Measurements from ENCODE around the gene EIPR1.
"Not testable (repeated sequence)": the region's sequence is repeated elsewhere in the genome, so short reads cannot be mapped to it uniquely, and the experiment has no call there.

Gene EIPR1

DNA sequence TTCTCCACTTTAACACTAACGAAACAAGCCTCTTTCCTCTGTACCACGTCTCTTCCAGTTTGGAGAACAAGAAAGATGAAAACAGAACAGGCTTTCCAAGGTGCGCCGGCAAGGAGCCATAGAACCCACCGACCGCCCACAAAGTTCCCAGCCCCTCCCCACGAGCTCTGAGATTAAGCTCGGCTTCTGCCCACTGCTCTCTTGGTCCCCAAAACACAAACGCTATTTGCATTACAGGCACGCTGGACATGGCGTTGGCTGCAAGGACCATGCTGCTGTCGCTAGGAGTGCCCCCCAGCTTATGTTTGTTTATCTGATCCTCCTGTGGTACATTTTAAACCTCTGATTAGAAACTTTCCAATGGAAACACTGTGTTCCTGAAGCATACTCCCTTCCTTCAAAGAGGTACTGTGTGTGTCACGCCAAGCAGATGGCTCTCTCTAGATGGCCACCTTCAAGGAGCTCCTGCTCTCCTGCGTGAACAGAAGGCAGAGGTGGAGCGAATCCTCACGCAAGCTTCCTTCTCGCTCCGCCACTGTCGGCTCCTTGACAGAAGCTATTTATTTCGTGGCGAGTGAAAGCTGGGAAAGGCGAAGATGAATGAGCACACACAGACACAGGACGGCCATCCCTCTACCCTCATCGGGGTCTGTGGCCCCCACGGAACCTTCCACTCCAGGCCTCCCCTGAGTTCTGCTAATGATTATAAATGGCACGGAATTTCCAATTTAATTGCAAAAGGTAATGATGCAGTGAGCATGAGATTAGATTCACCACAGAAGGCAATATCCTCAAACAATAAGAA lies 166.2 kb downstream of the EIPR1 start:
- no peak overlapping the region for H3K4me3 Mint-ChIP-seq
- no peak overlapping the region for H3K27ac Mint-ChIP-seq
- H3K36me3 Mint-ChIP-seq = peaks cover 12% of the 10 kb centered on the region
- H3K4me1 Mint-ChIP-seq = peaks cover 23% of the 10 kb centered on the region
- no peaks in the 10 kb centered on the region for H3K9me3 Mint-ChIP-seq
- no peaks in the 10 kb centered on the region for H3K27me3 Mint-ChIP-seq

DNA sequence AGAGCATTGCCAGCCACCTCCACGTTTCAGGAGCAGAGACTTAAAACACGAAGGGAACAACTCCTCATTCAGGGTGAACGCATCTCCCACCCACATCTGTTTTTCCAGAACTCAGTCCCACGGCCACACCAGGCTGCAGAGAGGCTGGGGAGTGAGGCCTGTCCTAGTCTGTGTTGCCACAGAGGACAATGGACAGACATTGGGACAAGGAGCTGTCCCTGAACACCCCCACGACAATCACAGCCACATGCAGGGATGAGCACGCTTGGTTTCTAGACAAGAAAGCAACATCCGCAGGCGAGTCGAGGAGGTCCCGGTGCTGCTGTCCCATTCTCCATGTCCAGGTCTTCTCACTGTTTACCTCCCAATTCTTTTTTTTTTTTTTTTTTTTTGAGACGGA lies 167.4 kb downstream of the EIPR1 start:
- no peak overlapping the region for H3K27ac Mint-ChIP-seq
- peaks cover 14% of the 10 kb centered on the region for H3K36me3 Mint-ChIP-seq
- H3K4me1 Mint-ChIP-seq = peaks cover 15% of the 10 kb centered on the region
- no peak overlapping the region for H3K4me3 Mint-ChIP-seq
- no peaks in the 10 kb centered on the region for H3K9me3 Mint-ChIP-seq
- no peaks in the 10 kb centered on the region for H3K27me3 Mint-ChIP-seq

DNA sequence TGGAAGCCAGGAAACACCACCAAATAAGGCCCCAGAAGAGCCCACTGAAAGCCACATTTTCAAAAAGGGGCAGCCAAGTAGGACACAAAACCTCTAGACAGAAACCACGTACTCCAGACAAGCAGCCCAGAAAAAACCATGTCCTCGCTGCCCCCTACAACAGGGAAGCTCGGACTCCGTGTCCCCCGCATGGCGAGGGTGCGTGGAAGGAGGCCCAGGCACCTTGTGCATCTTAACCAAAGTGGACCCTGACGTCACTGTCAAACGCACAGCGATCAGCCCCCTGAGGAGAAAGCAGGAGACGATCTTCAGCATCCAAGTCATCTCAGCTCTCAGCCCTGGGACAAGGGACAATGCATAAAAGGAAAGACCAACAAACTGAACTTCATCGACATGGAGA lies 168.4 kb downstream of the EIPR1 start:
- no peaks in the 10 kb centered on the region for H3K27me3 Mint-ChIP-seq
- H3K36me3 Mint-ChIP-seq = peaks cover 15% of the 10 kb centered on the region
- H3K9me3 Mint-ChIP-seq = no peaks in the 10 kb centered on the region
- peaks cover 12% of the 10 kb centered on the region for H3K4me1 Mint-ChIP-seq
- no peak overlapping the region for H3K4me3 Mint-ChIP-seq
- H3K27ac Mint-ChIP-seq = peak overlapping the region; percentile 12

DNA sequence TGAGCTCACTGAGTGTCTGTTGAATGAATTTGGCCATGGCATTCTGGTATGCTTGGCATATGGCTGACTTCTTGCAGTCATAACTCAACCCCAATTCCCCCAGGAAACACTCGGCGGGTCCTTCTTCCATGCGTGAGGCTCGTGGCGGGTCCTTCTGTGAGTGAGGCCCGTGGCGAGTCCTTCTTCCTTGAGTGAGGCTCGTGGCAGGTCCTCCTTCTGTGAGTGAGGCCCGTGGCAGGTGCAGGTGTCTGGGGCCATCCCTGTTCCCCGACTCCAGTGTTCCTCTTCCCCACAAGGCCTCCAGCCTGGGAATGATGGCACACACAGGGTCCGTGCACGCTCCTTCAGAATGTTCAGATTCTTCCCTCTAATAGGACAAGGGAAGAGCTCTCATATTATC lies 169.0 kb downstream of the EIPR1 start:
- Mint-ChIP-seq H3K4me3 (no peak overlapping the region), H3K27me3 (no peaks in the 10 kb centered on the region), H3K36me3 (peaks cover 11% of the 10 kb centered on the region), H3K4me1 (peaks cover 12% of the 10 kb centered on the region), H3K9me3 (no peaks in the 10 kb centered on the region), H3K27ac (no peak overlapping the region)

DNA sequence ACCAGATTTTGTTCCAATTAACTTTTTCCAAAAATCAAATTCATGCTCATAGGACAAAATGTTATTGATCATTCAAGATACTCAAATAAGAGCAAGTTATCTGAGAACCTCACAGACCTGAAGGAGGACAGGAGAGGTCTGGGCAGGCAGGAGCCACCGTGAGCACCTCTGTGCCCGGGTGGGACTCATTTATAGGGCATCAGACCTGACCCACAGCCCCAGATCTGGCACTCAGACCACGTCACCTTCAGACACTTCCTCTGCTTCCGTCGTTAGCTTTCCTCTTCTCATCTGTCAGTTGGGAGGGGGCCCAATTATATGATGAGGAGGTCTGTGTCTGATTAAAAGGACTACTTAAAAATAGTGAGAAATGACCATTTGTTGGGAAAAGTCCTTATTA lies 169.4 kb downstream of the EIPR1 start:
- Mint-ChIP-seq H3K4me1 (peaks cover 12% of the 10 kb centered on the region), H3K27ac (no peak overlapping the region)

DNA sequence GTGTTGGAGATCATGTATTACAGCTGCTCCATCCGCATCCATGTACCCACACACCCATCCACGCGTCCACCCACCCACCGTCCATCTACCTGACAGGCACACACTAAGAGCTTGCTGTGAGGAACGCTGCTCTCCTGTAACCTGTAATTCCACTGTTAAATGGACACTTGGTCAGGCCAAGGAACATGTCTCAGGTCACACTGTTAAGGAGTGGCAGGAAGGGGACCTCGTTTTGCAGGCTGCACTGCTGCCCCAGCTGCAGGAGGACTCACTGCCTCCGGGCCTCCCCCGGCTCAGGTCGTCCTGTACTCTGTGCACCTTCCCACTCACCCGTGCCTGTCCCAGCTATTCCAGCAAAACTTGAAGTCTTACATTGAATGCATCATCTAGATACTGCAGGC lies 170.5 kb downstream of the EIPR1 start:
- no peak overlapping the region for H3K4me3 Mint-ChIP-seq
- no peaks in the 10 kb centered on the region for H3K9me3 Mint-ChIP-seq
- no peak overlapping the region for H3K27ac Mint-ChIP-seq
- H3K4me1 Mint-ChIP-seq = peaks cover 12% of the 10 kb centered on the region
- H3K27me3 Mint-ChIP-seq = no peaks in the 10 kb centered on the region
- peaks cover 13% of the 10 kb centered on the region for H3K36me3 Mint-ChIP-seq

More for the DNA sequence above, 169.4 kb downstream of the EIPR1 start:
- Mint-ChIP-seq H3K4me3 (no peak overlapping the region), H3K27me3 (no peaks in the 10 kb centered on the region), H3K36me3 (peaks cover 13% of the 10 kb centered on the region), H3K9me3 (no peaks in the 10 kb centered on the region)

DNA sequence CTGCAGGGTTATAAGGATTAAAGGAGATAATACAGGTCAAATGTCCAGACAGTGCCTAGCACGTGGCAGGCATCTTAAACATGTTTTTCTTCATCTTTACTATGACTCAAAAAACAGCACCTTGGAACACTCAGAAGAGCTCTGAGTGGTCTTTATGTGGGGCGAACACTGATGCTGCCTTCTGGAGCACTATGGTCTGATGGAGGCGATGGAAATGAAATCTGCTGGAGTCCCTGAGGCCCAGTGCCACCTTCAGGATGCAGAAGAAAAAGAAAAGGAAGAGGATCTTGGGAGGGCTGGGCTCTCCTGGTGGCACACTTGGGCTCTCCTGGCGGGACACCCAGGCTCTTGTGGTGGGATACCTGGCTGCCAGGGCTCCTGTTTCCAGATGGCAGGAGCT lies 171.8 kb downstream of the EIPR1 start:
- Mint-ChIP-seq H3K4me1 (peaks cover 16% of the 10 kb centered on the region), H3K36me3 (peaks cover 12% of the 10 kb centered on the region), H3K27ac (no peak overlapping the region)

DNA sequence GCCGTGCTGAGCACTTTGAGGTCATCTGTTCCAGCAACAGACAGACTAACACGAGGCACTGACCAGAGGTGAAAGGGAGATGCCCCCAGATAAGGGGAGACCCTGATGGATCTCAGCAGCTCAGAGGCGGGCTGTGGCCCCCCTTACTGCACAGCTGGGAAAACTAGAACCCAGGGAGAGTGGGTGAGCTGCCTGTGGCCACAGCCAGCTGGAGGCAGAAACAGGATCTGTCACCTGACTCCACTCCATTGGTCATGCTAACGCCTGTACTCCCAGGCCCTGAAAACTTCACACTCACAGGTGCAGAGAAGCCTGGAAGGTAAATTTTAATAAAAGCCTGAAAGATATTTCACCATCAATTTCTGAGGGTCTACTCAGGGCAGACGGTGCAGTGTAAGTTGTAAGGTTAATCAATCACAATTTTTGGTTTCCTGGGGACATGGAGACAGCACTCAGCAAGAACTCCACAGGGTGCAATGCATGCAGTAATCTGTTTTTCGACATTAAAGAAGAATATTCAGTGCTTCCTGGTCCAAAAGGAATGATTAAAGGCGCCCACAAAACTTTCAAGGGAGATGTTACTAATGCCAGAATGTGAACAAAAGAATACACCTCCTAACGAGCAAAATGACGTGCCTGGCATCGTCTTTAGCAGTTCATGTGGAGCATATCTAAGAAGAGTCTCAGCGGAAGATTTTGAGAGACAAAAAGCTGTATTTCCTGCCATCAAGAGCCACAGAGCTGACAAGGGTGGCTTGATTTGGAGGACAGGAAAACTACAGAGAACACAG lies 173.4 kb downstream of the EIPR1 start:
- Mint-ChIP-seq H3K4me1 (peaks cover 9% of the 10 kb centered on the region), H3K27me3 (no peaks in the 10 kb centered on the region), H3K4me3 (no peak overlapping the region), H3K27ac (no peak overlapping the region), H3K36me3 (peaks cover 11% of the 10 kb centered on the region), H3K9me3 (no peaks in the 10 kb centered on the region)

More for the DNA sequence above, 171.8 kb downstream of the EIPR1 start:
- no peak overlapping the region for H3K4me3 Mint-ChIP-seq
- H3K27me3 Mint-ChIP-seq = no peaks in the 10 kb centered on the region
- H3K9me3 Mint-ChIP-seq = no peaks in the 10 kb centered on the region

DNA sequence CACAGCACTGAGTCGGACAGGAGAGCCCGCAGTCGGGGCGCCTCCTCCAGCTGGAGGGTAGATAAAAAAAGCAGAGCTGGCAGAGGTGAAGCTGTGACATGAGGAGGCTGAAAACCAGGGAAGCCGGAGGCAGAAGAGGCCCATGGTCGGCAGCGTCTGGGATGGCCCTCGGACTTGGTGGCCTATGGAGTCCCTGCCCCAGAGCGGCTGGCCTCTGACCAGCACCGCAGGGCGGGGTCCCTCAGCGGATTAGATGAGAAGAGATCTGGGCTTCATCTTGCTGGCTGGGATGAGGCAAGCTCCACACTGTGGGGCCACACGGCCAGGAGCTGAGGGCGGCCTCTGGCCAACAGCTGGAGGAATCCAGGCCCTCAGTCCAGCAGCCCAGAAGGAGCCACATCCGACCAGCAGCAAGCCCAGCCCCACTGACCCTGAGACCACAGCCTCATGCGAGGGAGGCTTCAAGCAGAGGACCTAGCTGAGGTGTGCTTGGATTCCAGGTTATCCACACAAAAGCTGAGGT lies 174.1 kb downstream of the EIPR1 start:
- H3K27ac Mint-ChIP-seq = no peak overlapping the region
- peaks cover 11% of the 10 kb centered on the region for H3K36me3 Mint-ChIP-seq

DNA sequence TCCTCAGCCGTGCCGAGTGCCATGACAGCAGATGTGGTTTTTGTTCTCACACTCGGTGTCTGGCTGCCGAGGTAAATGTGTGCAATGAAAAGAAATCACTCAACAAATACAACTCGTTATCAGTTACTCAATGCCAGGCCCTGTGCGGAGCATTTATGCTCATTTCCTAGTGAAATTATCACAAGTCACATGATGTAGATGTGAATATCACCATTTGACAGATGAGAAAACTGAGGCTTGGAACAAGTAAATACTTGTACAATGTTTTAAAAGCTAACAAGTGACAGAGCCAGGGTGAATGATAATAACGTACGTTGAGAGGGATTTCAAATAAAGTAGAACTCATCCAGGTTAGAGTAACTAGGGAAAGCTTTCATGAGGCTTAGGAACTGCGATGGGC lies 174.7 kb downstream of the EIPR1 start:
- Mint-ChIP-seq H3K4me1 (peaks cover 9% of the 10 kb centered on the region), H3K9me3 (no peaks in the 10 kb centered on the region), H3K27me3 (no peaks in the 10 kb centered on the region), H3K36me3 (peaks cover 11% of the 10 kb centered on the region), H3K4me3 (no peak overlapping the region), H3K27ac (no peak overlapping the region)

More for the DNA sequence above, 174.1 kb downstream of the EIPR1 start:
- peaks cover 9% of the 10 kb centered on the region for H3K4me1 Mint-ChIP-seq
- no peak overlapping the region for H3K4me3 Mint-ChIP-seq
- H3K27me3 Mint-ChIP-seq = no peaks in the 10 kb centered on the region
- no peaks in the 10 kb centered on the region for H3K9me3 Mint-ChIP-seq

DNA sequence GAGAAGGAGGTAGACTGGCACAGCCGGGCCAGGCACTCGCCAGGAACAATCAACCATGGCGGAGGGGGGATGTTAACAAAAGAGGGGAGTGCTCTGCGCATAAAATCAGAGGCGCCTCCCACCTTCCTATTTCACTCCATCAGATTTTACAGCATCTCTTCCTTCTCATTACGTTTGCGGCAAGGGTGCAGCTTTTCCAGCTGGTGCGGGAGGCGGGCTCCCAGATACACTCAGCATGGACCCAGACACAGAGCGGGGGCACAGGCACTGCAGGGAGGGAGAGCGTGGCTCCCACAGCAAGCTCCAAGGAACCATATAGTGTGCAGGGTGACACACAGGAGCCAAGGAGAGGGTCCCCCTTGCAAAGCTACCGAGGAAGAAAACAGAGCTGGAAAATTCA lies 176.3 kb downstream of the EIPR1 start:
- Mint-ChIP-seq H3K36me3 (peaks cover 13% of the 10 kb centered on the region), H3K27ac (peak overlapping the region; percentile 79), H3K4me3 (no peak overlapping the region), H3K27me3 (no peaks in the 10 kb centered on the region), H3K9me3 (no peaks in the 10 kb centered on the region), H3K4me1 (peaks cover 15% of the 10 kb centered on the region)

DNA sequence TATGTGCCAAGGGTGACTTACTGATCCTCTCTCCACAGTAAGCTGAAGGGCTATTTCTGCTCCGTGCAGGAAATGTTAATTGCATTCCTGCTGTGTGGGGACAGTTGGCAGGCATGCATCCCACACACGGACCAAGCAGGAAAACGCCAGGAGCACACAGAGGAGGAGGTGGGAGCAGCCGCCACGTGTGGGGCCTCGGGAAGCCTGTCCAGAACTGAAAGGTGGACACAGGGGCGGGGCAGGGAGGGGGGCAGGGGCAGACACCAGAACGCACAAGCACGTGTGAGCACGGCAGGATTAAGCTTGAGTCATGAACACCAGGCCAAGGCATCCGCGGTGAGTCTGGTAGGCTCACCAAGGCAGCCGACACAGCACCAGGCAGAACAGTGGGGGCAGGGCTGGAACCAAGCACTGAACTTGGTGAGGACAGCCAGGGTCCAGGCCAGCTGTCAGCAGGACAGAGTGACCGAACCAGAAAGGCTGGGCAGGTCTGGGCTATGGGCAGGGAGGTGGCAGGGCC lies 177.1 kb downstream of the EIPR1 start:
- no peaks in the 10 kb centered on the region for H3K9me3 Mint-ChIP-seq
- H3K4me3 Mint-ChIP-seq = no peak overlapping the region
- no peak overlapping the region for H3K27ac Mint-ChIP-seq
- peaks cover 11% of the 10 kb centered on the region for H3K36me3 Mint-ChIP-seq
- H3K27me3 Mint-ChIP-seq = no peaks in the 10 kb centered on the region
- H3K4me1 Mint-ChIP-seq = peaks cover 15% of the 10 kb centered on the region

DNA sequence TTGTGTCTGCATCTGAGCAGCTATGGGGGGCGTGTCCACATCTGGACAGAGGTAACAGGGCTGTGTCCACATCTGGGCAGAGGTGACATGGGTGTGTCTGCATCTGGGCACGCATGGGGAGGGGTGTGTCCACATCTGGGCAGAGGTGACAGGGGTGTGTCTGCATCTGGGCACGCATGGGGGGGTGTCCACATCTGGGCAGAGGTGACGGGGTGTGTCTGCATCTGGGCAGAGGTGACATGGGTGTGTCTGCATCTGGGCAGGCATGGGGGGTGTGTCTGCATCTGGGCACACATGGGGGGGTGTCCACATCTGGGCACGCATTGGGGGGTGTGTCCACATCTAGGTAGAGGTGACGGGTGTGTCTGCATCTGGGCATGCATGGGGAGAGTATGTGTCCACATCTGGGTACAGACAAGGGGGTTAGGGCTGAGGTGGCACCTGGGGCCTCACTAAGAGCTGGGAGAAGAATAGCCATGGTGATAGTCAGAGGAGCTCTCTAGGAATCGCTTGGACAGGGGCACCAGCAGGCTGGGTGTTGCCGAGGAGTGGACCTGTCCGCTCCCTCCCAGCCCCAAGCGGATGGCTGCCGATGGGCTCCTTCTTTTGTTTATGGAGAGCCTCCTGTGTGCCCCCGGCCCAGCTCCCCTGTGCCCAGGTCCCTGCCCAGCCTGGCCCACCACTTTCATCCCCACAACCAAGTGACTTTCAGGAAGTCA lies 177.8 kb downstream of the EIPR1 start:
- H3K9me3 Mint-ChIP-seq = no peaks in the 10 kb centered on the region
- H3K27me3 Mint-ChIP-seq = no peaks in the 10 kb centered on the region
- no peak overlapping the region for H3K27ac Mint-ChIP-seq
- no peak overlapping the region for H3K4me3 Mint-ChIP-seq
- peaks cover 15% of the 10 kb centered on the region for H3K4me1 Mint-ChIP-seq
- peaks cover 11% of the 10 kb centered on the region for H3K36me3 Mint-ChIP-seq

DNA sequence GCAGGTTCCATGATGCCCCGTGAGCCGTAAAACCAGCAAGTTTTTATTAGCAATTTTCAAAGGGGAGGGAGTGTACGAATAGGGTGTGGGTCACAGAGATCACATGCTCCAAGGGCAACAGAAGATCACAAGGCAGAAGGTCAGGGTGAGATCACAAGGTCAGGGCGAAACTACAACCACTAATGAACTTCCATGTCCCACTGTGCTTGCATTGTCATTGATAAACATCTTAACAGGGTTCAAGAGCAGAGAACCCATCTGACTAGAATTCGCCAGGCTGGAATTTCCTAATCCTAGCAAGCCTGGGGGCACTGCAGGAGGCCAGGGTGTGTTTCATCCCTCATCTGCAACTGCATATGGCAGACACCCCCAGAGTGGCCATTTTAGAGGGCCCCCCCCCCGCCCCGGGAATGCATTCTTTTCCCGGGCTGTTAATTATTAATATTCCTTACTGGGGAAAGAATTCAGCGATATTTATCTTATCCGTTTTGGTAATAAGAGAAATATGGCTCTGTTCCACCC lies 178.9 kb downstream of the EIPR1 start:
- H3K4me1 Mint-ChIP-seq, H3K27ac Mint-ChIP-seq, H3K9me3 Mint-ChIP-seq, H3K27me3 Mint-ChIP-seq, H3K4me3 Mint-ChIP-seq: not testable (repeated sequence)
- peaks cover 11% of the 10 kb centered on the region for H3K36me3 Mint-ChIP-seq

DNA sequence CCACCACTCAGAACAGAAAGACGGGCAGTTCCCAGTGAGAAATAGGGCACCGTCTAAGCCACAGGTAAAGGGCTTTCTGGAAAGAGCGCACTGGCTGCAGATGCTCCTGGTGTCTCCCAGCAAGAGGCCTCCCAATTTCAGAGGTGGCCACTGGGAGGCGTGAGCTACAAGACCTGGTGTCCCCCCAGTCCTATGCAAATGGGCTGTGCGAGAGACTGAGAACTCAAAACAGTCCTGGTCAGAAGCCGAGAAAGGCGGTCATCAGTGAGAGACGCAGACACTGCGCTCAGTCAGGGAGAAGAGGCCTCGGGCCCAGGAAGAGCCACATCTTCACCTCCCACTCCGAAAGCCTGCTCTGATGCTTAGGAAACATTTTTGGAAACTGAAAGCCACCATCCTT lies 179.5 kb downstream of the EIPR1 start:
- H3K4me3 Mint-ChIP-seq = no peak overlapping the region
- H3K36me3 Mint-ChIP-seq = peaks cover 9% of the 10 kb centered on the region
- H3K4me1 Mint-ChIP-seq = peaks cover 9% of the 10 kb centered on the region
- H3K27ac Mint-ChIP-seq = no peak overlapping the region
- no peaks in the 10 kb centered on the region for H3K9me3 Mint-ChIP-seq
- no peaks in the 10 kb centered on the region for H3K27me3 Mint-ChIP-seq
